Fibroblast of lung (primary cell): ENCODE data around the gene ITPKC. TPM values are rescaled to one million over a fixed set of nuclear protein-coding genes. Genes with fewer than 3 reads are reported as not detected.

ENCODE experiments used
- DNase-seq, 2 donors: peaks; one replicate each; pipeline versions ENCODE4 v3.0.0 to v3.0.0-alpha.2; 2010; ENCODE audit warnings: low read depth in 2 of 2
- H2AFZ ChIP-seq: 2 replicates; pipeline ENCODE4 v1.5.1; 2012; ENCODE audit warnings: low read length, control low read depth, inconsistent platforms
- H3K27ac ChIP-seq: 2 replicates; pipeline ENCODE4 v1.5.1; 2011; ENCODE audit warnings: low read length, control low read depth; ENCODE audit not compliant: insufficient read depth
- H3K27me3 ChIP-seq: 2 replicates; pipeline ENCODE4 v1.5.1; 2011; ENCODE audit warnings: mild to moderate bottlenecking, low read length; ENCODE audit not compliant: control insufficient read depth, insufficient read depth
- H3K36me3 ChIP-seq: 2 replicates; pipeline ENCODE4 v1.5.1; 2011; ENCODE audit warnings: low read length; ENCODE audit not compliant: control insufficient read depth, insufficient read depth
- H3K4me1 ChIP-seq: 2 replicates; pipeline ENCODE4 v1.5.1; 2011; ENCODE audit warnings: low read length; ENCODE audit not compliant: control insufficient read depth, insufficient read depth; ENCODE audit errors: extremely low read depth
- H3K4me2 ChIP-seq: 2 replicates; pipeline ENCODE4 v1.5.1; 2011; ENCODE audit warnings: low read length, control low read depth; ENCODE audit not compliant: insufficient read depth; ENCODE audit errors: extremely low read depth
- H3K4me3 ChIP-seq, 4 experiments: fragments of 200-600 bp in 1 of 4; sonication (generic) in 1 of 4; replicated peaks in 1 of 4; 2 replicates each; pipeline ENCODE4 v1.5.1; 2011 to 2016; ENCODE audit warnings: low read length in 4 of 4, low read depth in 3 of 4, mild to moderate bottlenecking in 3 of 4, control low read depth in 2 of 4, inconsistent platforms in 1 of 4, mixed read lengths in 1 of 4; ENCODE audit not compliant: insufficient read depth in 1 of 4; ENCODE audit errors: control extremely low read depth in 1 of 4
- H3K79me2 ChIP-seq: 2 replicates; pipeline ENCODE4 v1.5.1; 2012; ENCODE audit warnings: mild to moderate bottlenecking, low read length, inconsistent platforms; ENCODE audit not compliant: control insufficient read depth, insufficient read depth
- H3K9ac ChIP-seq: 2 replicates; pipeline ENCODE4 v1.5.1; 2011; ENCODE audit warnings: mild to moderate bottlenecking, low read length, control low read depth; ENCODE audit not compliant: insufficient read depth
- H3K9me3 ChIP-seq: 2 replicates; pipeline ENCODE4 v1.5.1; 2012; ENCODE audit warnings: low read depth, low read length; ENCODE audit not compliant: control insufficient read depth, insufficient read depth
- H4K20me1 ChIP-seq: 2 replicates; pipeline ENCODE4 v1.5.1; 2011; ENCODE audit warnings: low read length; ENCODE audit not compliant: control insufficient read depth, insufficient read depth; ENCODE audit errors: extremely low read depth
- EZH2 ChIP-seq: IDR thresholded peaks from 2 replicates; pipeline ENCODE4 v1.5.1; 2012; ENCODE audit warnings: low read length, control low read depth, mild to moderate bottlenecking; ENCODE audit errors: missing control alignments
- polyA plus RNA-seq, 2 donors: library from polyadenylated mRNA; depleted of rRNA in 1 of 2; stranded (reverse) in 1 of 2; unstranded in 1 of 2; fragments of >200 nt; gene quantifications; 2 replicates each; pipeline ENCODE4 v1.2.1, GENCODE V29; 2011 to 2012; ENCODE audit warnings: missing spikeins in 1 of 2
- total RNA-seq: library from RNA; depleted of rRNA; stranded (reverse); fragments of >200 nt; gene quantifications from 2 replicates; pipeline ENCODE4 v1.2.1, GENCODE V29; 2014
- TF ChIP-seq, protein P1 (sequence below), 2 donors: IDR thresholded peaks in 1 of 2; conservative IDR thresholded peaks in 1 of 2; 1 replicate in 1 of 2; 2 replicates in 1 of 2; pipeline ENCODE4 v1.5.1; 2011 to 2012; ENCODE audit warnings: low read length in 2 of 2, control low read depth in 1 of 2, inconsistent platforms in 1 of 2, low read depth in 1 of 2, mild to moderate bottlenecking in 1 of 2

The ITPKC gene
- total and polyA plus RNA-seq, 2 donors (not counting 1 experiment from before 2014, with no cell fraction given), result 6.5 to 23.1 TPM

DNA sequence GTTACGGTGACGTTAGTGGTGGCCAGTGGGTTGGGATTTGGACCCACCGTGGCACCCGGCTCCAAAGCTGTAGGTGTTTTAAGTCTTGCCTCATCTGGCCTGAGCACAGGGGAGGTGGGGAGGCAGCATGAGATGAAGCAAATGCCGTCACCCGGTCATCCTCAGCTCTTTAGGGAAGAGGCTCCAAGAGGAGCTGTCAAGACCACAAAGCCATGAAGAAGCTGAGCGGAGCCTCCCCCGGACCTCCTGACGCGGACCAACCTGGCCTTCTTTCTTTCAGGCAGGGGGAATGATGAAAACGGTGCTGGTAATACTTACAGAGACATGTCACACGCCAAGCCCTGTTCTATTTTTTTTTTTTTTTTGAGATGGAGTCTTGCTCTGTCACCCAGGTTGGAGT is 26.0 kb downstream of the ITPKC start:
- DNase-seq, result no peak
- Histone ChIP-seq H3K27ac (no peak overlapping the region), H3K9me3 (no peaks in the 10 kb centered on the region)

DNA sequence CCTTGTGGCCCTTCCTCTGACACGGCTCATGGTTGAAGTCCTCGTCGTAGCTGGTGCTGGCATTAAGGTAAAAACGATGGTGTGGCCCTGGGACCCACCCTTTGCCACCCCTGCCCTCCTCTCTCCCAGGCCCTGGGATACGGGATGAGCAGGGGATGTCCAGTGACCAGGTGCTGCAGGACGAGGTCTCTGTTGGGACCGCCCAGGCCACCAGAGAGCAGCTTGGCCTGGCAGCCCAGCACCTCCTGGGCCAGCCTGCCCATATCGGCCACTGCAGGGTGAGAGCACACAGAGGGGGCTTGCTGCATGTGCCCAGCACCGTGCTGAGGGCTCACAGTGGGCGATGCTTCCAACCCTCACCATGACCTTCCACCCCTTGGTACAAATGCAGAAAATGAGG is 27.0 kb downstream of the ITPKC start:
- no peak overlapping the region for H3K4me3 ChIP-seq
- H3K79me2 ChIP-seq, result no peaks in the 10 kb centered on the region
- H3K36me3 ChIP-seq, result peaks cover 10% of the 10 kb centered on the region
- H3K4me2 ChIP-seq, result no peak overlapping the region
- TF ChIP-seq, protein P1, sequence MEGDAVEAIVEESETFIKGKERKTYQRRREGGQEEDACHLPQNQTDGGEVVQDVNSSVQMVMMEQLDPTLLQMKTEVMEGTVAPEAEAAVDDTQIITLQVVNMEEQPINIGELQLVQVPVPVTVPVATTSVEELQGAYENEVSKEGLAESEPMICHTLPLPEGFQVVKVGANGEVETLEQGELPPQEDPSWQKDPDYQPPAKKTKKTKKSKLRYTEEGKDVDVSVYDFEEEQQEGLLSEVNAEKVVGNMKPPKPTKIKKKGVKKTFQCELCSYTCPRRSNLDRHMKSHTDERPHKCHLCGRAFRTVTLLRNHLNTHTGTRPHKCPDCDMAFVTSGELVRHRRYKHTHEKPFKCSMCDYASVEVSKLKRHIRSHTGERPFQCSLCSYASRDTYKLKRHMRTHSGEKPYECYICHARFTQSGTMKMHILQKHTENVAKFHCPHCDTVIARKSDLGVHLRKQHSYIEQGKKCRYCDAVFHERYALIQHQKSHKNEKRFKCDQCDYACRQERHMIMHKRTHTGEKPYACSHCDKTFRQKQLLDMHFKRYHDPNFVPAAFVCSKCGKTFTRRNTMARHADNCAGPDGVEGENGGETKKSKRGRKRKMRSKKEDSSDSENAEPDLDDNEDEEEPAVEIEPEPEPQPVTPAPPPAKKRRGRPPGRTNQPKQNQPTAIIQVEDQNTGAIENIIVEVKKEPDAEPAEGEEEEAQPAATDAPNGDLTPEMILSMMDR (conservative IDR thresholded peaks at IDR 0.05 in 1 of 2, IDR thresholded peaks at IDR 0.05 in 1 of 2; ENCODE audit: low read depth in 1 of 2, low read length in 2 of 2), result no peak
- no peak for TF ChIP-seq EZH2
- DNase-seq, result no peak
- H3K9ac ChIP-seq, result no peak overlapping the region
- H4K20me1 ChIP-seq, result no peaks in the 10 kb centered on the region
- no peak overlapping the region for H3K27ac ChIP-seq
- H2AFZ ChIP-seq, result no peak overlapping the region
- H3K9me3 ChIP-seq, result no peaks in the 10 kb centered on the region
- no peaks in the 10 kb centered on the region for H3K4me1 ChIP-seq
- no peaks in the 10 kb centered on the region for H3K27me3 ChIP-seq

More for the DNA sequence above, 26.0 kb downstream of the ITPKC start:
- Histone ChIP-seq H3K4me1 (no peaks in the 10 kb centered on the region), H4K20me1 (no peaks in the 10 kb centered on the region), H3K9ac (no peak overlapping the region), H3K79me2 (no peaks in the 10 kb centered on the region), H2AFZ (no peak overlapping the region), H3K4me2 (no peak overlapping the region), H3K4me3 (no peak overlapping the region), H3K27me3 (no peaks in the 10 kb centered on the region), H3K36me3 (peaks cover 10% of the 10 kb centered on the region)
- no peak for TF ChIP-seq EZH2
- TF ChIP-seq, protein P1 (conservative IDR thresholded peaks at IDR 0.05 in 1 of 2, IDR thresholded peaks at IDR 0.05 in 1 of 2; ENCODE audit: low read depth in 1 of 2, low read length in 2 of 2), result no peak

DNA sequence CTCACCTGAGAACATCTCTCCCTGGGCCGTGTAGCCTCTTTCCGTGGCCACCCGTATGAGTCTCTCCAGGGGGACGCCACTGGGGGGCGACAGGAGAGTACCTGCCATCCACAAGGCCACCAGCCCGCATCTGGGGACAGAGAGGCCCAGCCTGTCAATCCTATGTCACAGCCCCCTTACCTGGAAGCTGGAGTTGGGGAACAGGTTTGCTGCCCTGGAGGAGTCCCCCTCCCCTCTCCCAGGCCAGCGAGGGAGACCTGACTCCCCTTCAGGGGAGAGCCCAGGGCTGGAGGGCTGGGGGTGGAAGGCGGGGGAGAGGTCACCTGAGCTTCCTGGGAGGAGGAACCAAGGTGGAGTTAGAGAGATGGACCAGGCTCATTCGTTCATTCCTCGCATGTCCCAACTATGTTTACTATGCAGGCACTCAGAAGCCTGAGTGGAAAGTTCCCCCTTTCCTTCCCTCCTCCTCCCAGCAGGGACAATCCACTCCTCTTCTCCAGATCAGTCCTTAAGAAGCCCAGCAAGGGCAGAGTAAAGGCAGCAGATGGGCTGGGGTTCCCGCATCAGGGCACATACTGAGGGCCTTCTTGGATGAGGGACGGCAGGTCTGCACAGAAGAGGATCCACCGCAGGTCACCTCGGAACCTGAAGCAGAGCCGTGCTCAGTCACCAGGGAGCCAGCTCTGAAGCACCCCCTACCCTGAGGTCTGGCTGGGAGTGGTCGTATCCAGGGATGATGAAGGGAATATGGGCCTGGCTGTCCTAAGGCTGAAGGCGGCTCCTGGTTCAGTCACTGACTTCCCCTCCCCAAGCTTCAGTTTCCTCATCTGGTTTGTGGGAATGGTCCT is 27.9 kb downstream of the ITPKC start:
- Histone ChIP-seq H3K27ac (no peak overlapping the region), H3K27me3 (no peaks in the 10 kb centered on the region), H2AFZ (no peak overlapping the region), H3K9me3 (no peaks in the 10 kb centered on the region), H3K4me2 (no peak overlapping the region), H3K79me2 (no peaks in the 10 kb centered on the region), H4K20me1 (no peaks in the 10 kb centered on the region), H3K36me3 (peaks cover 3% of the 10 kb centered on the region), H3K4me3 (no peak overlapping the region), H3K9ac (no peak overlapping the region), H3K4me1 (peaks cover 1% of the 10 kb centered on the region)
- DNase-seq, result no peak
- no peak for TF ChIP-seq EZH2
- TF ChIP-seq, protein P1 (conservative IDR thresholded peaks at IDR 0.05 in 1 of 2, IDR thresholded peaks at IDR 0.05 in 1 of 2; ENCODE audit: low read depth in 1 of 2, low read length in 2 of 2), result no peak
